ENCODE data around the gene ODAD2.

Gene ODAD2

GRCh38 chr10:27779462-27780015 is 219.3 kb downstream of the ODAD2 start:
- Histone ChIP-seq H3K4me3 (ENCODE audit: low read length) (no peak overlapping the region), H3K27me3 (replicated peaks; ENCODE audit: insufficient read depth, low read length) (no peaks in the 10 kb centered on the region), H3F3A (ENCODE audit: insufficient read depth, low read length) (no peaks in the 10 kb centered on the region; the same call in 1 of the 2 replicates), H3K4me1 (ENCODE audit: low read length) (peaks cover 7% of the 10 kb centered on the region), H3K4me2 (ENCODE audit: low read depth, low read length) (no peak overlapping the region), H3K27ac (ENCODE audit: low read length) (no peak overlapping the region), H3K9me2 (replicated peaks; ENCODE audit: insufficient read depth, low read length) (no peaks in the 10 kb centered on the region), H3K9me3 (replicated peaks; ENCODE audit: insufficient read depth, low read length) (no peaks in the 10 kb centered on the region), H4K20me1 (ENCODE audit: insufficient read depth, low read length) (no peaks in the 10 kb centered on the region), H3K9ac (ENCODE audit: low read length) (no peak overlapping the region), H3K36me3 (replicated peaks; ENCODE audit: insufficient read depth, low read length) (no peaks in the 10 kb centered on the region), H2AFZ (ENCODE audit: low read length) (no peak overlapping the region), H3K79me2 (ENCODE audit: low read length) (no peaks in the 10 kb centered on the region)
- no peak for DNase-seq
- no peak for TF ChIP-seq CTCF (IDR thresholded peaks at IDR 0.05; ENCODE audit: low read length)
- TF ChIP-seq EZH2 (optimal IDR thresholded peaks at IDR 0.05; ENCODE audit: low read depth, low read length), result no peak
- TF ChIP-seq EZH2phosphoT487 (IDR thresholded peaks at IDR 0.05; ENCODE audit: low read length), result no peak

GRCh38 chr10:27774831-27775230 is 224.0 kb downstream of the ODAD2 start:
- no peak for DNase-seq
- TF ChIP-seq CTCF (IDR thresholded peaks at IDR 0.05; ENCODE audit: low read length) (no peak), EZH2 (optimal IDR thresholded peaks at IDR 0.05; ENCODE audit: low read depth, low read length) (no peak)
- H3F3A ChIP-seq (ENCODE audit: insufficient read depth, low read length), result no peaks in the 10 kb centered on the region

GRCh38 chr10:27771231-27771630 is 227.6 kb downstream of the ODAD2 start:
- Histone ChIP-seq H2AFZ (ENCODE audit: low read length) (no peak overlapping the region), H3K9me2 (replicated peaks; ENCODE audit: insufficient read depth, low read length) (no peaks in the 10 kb centered on the region), H3K4me3 (ENCODE audit: low read length) (no peak overlapping the region), H3K27ac (ENCODE audit: low read length) (no peak overlapping the region), H3K27me3 (replicated peaks; ENCODE audit: insufficient read depth, low read length) (no peaks in the 10 kb centered on the region), H3K79me2 (ENCODE audit: low read length) (no peaks in the 10 kb centered on the region), H3K4me1 (ENCODE audit: low read length) (peaks cover 6% of the 10 kb centered on the region; the same call in 1 of the 2 replicates), H4K20me1 (ENCODE audit: insufficient read depth, low read length) (no peaks in the 10 kb centered on the region), H3K9me3 (replicated peaks; ENCODE audit: insufficient read depth, low read length) (no peaks in the 10 kb centered on the region), H3K4me2 (ENCODE audit: low read depth, low read length) (no peak overlapping the region), H3K36me3 (replicated peaks; ENCODE audit: insufficient read depth, low read length) (no peaks in the 10 kb centered on the region), H3F3A (ENCODE audit: insufficient read depth, low read length) (no peaks in the 10 kb centered on the region), H3K9ac (ENCODE audit: low read length) (no peak overlapping the region)
- DNase-seq, result no peak
- no peak for TF ChIP-seq CTCF (IDR thresholded peaks at IDR 0.05; ENCODE audit: low read length)
- TF ChIP-seq EZH2phosphoT487 (IDR thresholded peaks at IDR 0.05; ENCODE audit: low read length), result no peak
- TF ChIP-seq EZH2 (optimal IDR thresholded peaks at IDR 0.05; ENCODE audit: low read depth, low read length), result no peak

More at GRCh38 chr10:27774831-27775230, 224.0 kb downstream of the ODAD2 start:
- no peaks in the 10 kb centered on the region for H4K20me1 ChIP-seq (ENCODE audit: insufficient read depth, low read length)
- H3K4me1 ChIP-seq (ENCODE audit: low read length), result no peaks in the 10 kb centered on the region
- no peak overlapping the region for H2AFZ ChIP-seq (ENCODE audit: low read length)
- no peaks in the 10 kb centered on the region for H3K36me3 ChIP-seq (replicated peaks; ENCODE audit: insufficient read depth, low read length)
- no peak overlapping the region for H3K27ac ChIP-seq (ENCODE audit: low read length)
- H3K9ac ChIP-seq (ENCODE audit: low read length), result no peak overlapping the region
- no peak overlapping the region for H3K4me2 ChIP-seq (ENCODE audit: low read depth, low read length)
- no peaks in the 10 kb centered on the region for H3K9me3 ChIP-seq (replicated peaks; ENCODE audit: insufficient read depth, low read length)
- H3K4me3 ChIP-seq (ENCODE audit: low read length), result no peak overlapping the region
- H3K27me3 ChIP-seq (replicated peaks; ENCODE audit: insufficient read depth, low read length), result no peaks in the 10 kb centered on the region
- H3K9me2 ChIP-seq (replicated peaks; ENCODE audit: insufficient read depth, low read length), result no peaks in the 10 kb centered on the region
- H3K79me2 ChIP-seq (ENCODE audit: low read length), result no peaks in the 10 kb centered on the region
